Stimulated activated CD8-positive, alpha-beta memory T cell treated with anti-CD3 and anti-CD28 coated beads, Interleukin-15, amount 100 ng/mL, for 48 hours (primary cell): ENCODE measurements around the gene OR51B4.
"Not testable (repeated sequence)": the region's sequence is repeated elsewhere in the genome, so short reads cannot be mapped to it uniquely, and the experiment has no call there.

ENCODE experiments used
- DNase-seq, 2 donors: peaks; one replicate each; pipeline ENCODE4 v3.0.0-alpha.2; 2020; ENCODE audit warnings: low read depth in 2 of 2

Gene OR51B4, protein sequence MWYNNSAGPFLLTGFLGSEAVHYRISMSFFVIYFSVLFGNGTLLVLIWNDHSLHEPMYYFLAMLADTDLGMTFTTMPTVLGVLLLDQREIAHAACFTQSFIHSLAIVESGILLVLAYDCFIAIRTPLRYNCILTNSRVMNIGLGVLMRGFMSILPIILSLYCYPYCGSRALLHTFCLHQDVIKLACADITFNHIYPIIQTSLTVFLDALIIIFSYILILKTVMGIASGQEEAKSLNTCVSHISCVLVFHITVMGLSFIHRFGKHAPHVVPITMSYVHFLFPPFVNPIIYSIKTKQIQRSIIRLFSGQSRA

DNA sequence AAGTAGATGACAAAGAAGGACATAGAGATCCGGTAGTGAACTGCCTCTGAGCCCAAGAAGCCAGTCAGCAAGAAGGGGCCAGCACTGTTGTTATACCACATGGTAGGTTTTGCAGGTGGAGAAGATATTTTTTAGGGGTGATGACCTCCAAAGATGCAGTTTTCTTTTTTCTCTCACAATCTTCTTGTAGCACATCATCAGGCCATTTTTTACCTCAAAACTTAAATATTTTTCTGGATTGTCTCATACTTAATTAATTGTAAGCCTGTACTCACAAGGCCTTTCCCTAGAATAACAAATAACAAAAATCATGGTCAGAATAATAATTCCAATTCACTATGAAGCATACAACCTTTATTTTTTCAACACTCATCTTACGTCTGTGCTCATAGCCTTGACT, at the start of gene OR51B4:
TSS of gene OR51B4 (minus strand) at position 101 of the 400 bp plus-strand sequence. CDS start at position 101, 0 bp downstream.
- no peak for DNase-seq

DNA sequence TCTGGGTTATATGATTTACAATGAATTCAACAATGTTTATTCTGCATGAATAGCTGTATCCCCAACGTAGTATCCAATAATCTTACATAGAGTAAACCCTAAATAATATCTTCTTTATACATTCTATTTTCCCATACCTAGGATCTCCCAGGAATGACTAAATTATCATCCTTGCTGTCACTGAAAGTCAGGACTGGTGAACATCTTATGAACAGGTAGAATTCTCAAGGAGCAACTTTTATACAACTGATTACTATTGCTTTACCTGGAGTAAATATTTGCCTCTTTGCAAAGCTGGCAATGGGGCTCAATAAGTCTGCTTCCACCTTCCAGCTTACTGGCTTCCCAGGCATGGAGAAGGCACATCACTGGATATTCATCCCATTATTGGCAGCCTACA, 49.5 kb upstream of the OR51B4 start, which contains the start of gene OR51B6:
TSS of gene OR51B6 (plus strand) at position 301 of the 400 bp plus-strand sequence. CDS start at position 301, 0 bp downstream.
- DNase-seq: no peak

DNA sequence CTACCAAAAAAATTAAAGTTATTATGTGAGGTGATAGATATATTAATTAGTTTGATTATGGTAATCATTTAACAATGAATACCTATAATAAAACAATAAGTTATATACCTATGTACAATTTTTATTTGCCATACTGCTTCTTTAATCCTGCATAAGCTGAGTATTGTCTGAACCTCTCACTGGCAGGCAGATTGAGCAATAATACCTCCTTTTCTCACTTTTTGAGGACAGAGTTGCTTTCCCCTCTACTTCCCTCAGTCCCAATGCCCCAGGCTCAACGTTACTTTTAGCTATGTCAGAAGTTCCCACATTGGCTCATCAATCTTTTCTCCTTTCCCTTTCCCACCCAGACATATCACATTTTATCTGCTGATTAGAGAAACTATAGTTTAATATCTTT, 47.8 kb upstream of the OR51B4 start:
- DNase-seq: no peak

DNA sequence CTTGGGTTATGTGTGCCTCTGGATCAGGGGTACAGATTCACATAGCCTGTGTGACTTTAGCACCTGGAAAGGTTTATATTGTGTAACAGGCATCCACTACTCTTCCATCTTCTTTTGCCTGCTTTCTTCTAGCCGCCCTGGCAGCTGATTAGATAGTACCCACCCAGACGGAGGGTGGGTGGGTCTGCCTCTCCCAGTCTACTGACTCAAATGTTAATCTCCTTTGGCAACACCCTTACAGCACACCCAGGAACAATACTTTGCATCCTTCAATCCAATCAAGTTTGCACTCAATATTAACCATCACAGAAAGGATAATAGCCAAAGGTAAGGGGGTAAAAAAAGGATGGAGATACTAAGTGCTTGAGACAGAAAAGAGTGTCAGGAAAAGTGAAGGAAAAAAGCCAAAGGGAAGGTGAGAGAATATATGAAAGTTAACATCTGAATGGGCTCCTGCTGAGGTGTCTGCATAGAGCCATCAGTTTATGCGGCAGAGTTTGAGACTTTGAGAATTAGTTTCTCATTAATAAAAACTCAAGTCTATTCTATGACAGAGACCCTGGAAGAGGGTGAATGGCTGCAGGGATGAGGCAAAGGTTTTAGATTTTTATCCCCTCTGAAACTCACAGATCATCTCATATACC, 46.9 kb upstream of the OR51B4 start:
- no peak for DNase-seq

DNA sequence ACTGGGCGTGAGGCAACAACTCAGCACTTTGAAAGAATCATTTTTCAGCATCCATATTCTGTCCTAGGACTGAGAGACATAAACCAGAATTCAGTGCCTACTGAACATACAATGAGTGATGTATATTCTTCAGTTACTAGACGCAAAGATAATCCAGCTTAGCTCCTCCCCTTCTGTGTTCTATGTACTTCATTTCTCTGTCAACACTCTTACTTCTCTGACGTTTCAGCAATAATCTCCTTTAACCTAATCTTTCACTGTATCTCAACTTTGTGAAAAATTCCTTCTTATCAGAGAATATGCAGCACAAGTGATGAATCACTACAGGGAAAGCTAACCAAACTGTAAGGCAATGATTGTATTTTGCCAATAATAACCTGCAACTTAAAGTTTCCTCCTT, 44.1 kb upstream of the OR51B4 start:
- DNase-seq: no peak

DNA sequence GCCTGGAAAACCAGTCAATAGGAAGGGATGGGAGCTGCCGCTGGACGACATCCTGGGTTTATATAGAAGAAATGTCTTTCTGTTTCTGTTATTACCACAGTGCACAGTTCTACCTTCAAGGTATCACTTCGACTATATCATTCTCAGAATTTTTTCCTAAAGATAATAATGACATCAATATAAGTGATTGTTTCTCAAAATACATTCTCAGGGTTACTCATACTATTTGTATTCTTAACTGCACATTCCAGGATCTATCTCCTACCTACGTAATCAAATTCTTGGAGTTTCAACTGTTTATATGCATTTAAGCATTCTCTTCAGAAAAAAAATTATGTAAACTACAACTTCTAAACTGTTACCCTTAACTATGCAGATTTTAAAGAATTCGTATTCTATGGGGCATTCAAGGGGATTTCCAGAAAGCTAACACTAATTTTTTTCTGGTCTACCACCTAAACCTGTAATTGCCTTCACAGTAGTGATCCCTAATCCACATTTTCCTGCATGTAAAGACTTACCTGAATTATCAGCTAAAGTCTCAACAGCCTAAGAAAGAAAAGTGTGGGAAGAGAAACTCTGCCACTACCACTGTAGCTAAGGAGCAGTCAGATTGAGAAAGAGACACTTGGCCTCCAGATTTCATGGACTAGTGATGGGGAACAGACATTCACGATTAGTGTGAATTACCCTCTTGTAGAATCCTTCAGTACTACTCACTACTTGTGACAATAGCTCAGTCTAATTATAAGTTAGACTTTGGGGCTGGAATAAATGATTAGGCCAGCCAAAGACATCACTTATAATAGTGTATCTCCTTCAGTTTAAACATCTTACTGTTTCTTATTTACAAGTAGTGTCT, 42.0 kb upstream of the OR51B4 start, which contains the start of gene OR51B5:
TSS of gene OR51B5 (minus strand) at position 51 of the 862 bp plus-strand sequence. CDS start at position 51, 0 bp downstream.
- DNase-seq: no peak

DNA sequence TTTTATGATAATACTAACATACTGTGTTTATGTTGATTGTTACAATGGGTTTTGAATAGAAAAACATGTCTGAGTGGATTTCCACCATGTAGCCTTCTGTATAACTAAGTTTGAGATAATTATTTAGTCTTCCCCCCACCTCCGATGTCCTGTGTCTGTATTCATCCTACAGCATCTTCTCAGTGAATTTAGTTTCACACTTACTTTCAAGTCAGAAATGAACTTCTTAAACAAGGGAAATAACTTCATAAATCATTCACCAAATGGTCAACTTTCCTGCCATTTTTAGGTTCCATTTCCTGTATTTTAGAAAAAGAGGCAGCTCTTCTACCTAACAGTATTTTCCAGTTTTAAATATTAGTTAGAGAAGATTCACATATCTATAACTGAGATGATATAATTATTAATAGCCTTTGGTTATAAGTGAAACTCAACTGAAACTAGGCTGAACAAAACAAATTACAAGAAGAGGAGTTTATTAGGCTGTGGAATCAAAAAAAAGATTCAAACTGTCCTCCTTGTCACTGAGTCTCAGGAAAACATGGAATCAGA, 38.1 kb upstream of the OR51B4 start:
- DNase-seq: no peak

DNA sequence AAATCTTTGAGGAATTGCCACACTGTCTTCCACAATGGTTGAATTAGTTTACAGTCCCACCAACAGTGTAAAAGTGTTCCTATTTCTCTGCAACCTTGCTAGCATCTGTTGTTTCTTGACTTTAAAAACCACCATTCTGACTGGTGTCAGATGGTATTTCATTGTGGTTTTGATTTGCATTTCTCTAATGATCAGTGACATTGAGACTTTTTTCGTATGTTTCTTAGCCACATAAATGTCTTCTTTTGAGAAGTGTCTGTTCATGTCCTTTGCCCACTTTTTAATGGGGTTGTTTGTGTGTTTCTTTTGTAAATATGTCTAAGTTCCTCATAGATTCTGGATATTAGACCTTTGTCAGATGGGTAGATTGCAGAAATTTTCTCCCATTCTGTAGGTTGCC, 35.5 kb upstream of the OR51B4 start:
- DNase-seq: not testable (repeated sequence)

DNA sequence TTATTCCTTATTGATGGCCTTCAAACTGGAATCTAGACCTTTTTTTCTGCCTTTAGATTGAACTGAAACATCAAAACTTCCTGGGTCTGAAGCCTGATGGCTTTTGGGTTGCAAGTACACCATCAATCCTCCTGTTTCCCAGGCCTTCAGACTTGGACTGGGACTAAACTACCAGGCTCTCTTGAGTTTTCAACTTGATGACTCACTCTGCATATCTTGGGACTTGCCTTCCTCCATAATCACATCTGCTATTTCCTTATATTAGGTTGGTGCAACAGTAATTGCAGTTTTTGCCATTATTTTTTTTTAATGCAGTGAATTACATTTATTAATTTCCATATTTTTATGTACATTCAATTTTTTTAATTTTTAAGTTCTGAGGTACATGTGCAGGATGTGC, 34.6 kb upstream of the OR51B4 start:
- DNase-seq: no peak

DNA sequence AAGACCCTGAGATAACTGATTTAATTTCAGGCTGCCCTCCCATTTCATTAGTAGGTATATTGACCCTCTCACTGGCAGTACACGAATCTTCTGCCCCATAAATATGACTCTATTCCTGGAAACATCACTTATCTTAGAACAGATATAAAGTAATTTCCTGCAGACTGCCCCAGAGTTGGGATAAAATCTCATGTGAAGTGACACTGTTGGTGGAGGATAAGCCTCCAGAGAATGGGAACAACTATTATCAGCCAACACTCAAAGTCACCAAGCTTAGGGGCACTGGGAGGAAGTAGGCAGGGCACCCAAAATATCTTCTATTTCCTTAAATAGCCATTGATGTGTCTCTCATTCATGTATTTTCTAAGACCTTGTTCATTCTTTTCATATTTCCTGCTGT, 33.4 kb upstream of the OR51B4 start:
- no peak for DNase-seq

DNA sequence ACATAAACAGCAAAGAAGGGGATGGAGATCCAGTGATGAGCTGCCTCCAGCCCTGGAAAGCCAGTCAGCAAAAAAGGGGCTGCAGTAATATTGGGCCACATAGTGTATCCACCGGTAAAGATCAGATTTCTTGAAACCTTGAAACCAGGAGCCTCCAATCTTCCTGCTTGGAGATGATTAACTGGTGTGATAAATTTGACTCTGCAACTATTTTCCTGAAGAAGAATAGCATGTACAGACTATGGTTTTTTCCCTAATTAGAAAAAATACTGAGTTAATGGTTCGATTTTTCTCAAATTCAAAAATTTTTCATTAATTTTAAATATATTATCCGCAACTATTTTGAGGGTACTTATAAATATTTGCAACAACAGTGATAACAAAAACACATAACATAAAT, 22.5 kb upstream of the OR51B4 start, which contains the start of gene OR51B2:
TSS of gene OR51B2 (minus strand) at position 101 of the 400 bp plus-strand sequence. CDS start at position 101, 0 bp downstream.
- DNase-seq: no peak

DNA sequence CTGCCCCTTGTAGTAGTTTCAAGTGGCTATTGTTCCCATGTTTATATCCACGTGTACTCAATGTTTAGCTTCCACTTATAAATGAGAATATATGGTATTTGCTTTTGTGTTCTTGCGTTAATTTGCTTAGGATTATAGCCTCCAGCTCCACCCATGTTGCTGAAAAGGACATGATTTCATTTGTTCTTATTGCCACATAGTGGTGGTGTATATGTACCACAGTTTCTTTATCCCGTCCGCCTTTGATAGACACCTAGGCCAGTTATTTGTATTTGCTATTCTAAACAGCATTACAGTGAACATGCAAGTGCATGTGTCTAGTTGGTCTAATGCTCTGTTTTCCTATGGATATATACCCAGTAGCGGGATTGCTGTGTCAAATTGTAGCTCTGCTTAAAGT, 15.5 kb upstream of the OR51B4 start:
- no peak for DNase-seq

DNA sequence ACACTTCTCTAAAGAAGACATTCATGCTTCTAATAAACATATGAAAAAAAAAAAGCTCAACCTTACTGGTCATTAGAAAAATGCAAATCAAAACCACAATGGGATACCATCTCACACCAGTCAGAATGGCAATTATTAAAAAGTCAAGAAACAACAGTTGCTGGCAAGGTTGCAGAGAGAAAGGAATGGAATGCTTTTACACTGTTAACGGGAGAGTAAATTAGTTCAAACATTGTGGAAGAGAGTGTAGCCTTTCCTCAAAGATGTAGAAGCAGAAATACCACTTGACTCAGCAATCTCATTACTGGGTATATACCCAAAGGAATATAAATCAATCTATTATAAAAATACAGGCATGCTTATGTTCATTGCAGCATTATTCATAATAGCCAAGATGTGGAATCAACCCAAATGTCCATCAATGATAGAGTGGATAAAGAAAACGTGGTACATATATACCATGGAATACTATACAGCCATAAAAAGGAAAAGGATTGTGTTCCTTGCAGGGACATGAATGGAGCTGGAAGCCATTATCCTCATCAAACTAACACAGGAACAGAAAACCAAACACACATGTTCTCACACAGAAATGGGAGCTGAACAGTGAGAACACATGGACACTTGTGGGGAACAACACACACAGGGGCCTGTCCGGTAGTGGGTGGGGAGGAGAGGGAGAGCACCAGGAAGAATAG, 11.7 kb upstream of the OR51B4 start:
- DNase-seq: not testable (repeated sequence)

DNA sequence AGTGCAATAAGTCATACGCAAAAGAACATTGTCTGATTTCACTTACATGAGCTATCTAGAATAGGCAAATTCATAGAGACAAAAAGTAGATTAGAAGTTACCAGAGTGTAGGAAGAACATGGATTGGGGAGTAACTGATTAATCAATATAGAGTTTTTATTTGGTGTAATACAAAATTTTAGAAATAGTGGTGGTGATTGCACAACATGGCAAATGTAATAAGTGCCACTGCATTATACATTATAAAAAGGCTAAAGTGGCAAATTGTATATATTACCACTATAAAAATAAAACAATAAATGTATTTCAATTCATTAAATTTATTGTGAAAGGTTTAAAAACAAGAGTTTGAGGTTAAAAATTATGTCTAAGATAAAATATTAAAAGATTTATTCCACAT, 8.7 kb upstream of the OR51B4 start:
- DNase-seq: no peak

DNA sequence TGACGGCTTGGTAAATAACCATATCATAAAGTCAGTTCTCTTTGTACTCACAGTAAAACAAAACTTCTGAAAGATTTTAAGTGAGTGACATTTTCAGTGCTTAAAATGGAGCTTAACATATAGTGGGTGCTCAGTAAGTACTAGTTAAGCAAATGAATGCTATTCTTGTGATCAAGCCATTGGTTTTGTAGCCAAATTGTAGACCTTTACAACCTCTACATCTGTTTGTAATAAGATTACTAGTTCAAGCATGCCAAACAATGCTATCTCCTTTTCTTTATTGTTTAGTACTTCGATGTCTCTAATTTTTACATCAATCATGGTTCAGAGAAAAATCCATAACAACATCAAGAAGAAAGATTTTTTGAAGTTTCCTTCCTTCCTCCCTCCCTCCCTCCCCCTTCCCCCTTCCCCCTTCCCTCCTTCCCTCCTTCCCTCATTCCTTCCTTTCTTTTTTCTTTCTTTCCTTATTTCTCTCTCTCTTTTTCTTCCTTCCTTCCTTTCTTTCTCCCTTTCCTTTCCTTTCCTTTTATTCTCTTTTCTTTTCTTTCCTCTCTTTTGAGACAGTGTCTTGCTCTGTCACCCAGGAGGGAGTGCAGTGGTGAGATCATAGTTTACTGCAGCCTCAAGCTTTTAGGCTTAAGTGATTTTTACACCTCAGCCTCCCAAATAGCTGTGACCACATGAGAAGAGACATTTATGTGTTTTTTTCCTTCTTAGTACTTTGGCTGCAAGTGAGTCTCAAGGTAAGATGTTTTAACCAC, 5.7 kb upstream of the OR51B4 start:
- no peak for DNase-seq

DNA sequence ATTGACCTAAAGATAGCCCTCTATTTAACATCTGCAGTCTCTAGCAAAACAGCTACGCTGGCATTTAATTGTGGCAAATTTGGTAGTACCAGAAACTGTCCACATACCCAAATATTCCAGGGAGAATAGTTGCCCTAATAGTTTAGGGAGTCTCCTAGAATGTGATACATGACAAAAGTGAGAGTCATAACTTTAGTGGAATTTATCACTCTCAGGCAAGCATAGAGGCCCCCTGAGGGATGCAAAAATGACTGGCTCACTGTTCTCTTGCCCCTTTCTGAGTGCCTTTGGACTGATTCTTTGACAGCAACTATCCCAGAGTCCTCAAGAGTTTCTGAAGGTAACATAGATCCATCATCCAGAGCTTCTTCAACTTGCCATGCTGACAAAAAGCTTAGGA, 2.3 kb upstream of the OR51B4 start:
- no peak for DNase-seq

DNA sequence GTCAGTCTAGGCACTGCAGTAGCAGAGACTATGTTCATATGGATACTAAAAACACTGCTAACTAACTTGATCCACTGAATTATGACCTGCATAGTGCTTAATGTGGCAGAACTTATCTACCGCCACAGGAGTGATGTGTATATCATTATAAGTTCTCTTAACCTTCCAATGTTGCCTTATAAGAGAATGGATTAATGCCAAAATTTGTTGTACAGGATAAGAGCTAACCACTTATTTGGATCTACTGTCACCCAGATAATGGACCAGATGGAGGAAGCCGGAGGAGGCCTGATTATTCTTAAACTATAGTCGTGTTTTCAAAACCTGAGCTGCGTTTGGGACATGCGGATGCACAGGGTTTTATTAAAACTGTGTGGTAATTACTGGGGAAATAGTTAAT, 1.9 kb upstream of the OR51B4 start:
- DNase-seq: no peak

DNA sequence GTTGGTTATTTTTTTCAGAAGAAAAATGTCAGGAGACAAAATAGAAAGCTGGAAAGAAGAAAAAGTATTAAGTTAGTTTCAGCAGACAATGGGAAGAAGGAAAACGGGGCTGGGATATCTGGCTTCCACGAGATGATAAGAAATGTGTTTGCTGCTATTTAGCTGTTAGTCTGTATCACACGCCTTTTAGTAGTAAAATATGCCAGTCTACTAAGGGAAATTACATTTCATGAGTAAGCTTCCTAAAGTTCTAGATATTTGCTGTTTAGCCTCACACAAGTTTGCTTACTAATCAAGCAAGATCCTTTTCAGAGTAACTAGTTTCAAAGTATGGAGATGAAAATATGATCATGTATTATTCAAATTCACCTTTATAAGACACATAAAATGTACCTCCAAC, 1.5 kb downstream of the OR51B4 start:
- DNase-seq: no peak

DNA sequence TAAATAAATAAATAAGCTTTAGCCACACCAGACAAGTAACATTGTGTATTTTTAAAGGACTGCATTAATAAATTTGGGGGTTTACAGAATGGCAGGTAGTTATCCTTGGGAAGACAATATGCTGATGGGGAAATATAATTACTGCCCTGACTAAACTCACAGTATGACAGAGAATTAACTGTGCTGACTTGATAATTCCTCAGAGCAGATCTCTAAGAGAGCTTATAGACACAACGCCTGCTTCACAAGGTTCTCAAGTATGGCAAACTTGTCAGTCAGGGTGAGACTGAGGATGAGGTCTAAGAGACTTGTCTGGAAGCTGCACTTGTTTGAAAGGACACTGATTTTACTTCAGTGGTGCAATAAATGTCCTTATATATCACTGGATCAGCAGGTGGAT, 3.3 kb downstream of the OR51B4 start:
- no peak for DNase-seq

DNA sequence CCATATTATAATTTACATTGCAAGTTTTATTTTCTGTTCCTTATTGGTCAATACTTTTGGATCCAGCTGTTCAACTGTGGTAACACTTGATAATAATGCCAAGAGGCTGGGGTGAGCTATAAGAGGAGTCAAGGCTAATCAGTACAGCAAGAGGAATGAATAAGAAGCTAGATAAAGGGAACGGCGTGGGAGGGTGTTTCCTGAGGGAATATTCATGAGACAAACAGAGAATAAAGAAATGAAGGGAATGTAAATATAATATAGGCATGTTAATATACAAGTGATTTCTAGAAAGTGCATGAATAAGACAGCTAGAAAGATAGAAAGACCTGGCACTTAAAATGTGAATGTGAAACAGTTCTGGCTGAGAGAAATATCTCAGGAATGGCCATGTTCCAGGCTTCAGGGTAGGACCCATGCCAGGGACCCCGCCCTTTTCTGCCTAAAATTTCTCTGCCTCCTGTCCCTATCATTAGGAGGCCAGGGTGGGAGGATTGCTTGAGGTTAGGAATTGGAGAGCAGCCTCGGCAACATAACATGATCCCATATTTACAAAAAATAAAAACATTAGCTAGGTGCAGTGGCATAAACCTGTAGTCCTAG, 3.9 kb downstream of the OR51B4 start:
- DNase-seq: no peak
